CD8-positive, alpha-beta memory T cell (primary cell): ENCODE data around the gene MADCAM1. TPM values are rescaled to one million over a fixed set of nuclear protein-coding genes. Genes with fewer than 3 reads are reported as not detected.
A peak's percentile ranks its signal among the peaks of the same experiment; 100 is the strongest.

Experiments
- CTCF ChIA-PET: fragments of 350-600 bp; sonication (Branson Sonifier 250); formaldehyde crosslinking; loops from one replicate; lab custom pipeline; 2021; ENCODE audit warnings: antibody characterized with exemption; lab: Charles Lee
- POLR2A ChIA-PET: fragments of 350-600 bp; sonication (Branson Sonifier 250); formaldehyde crosslinking; loops from one replicate; lab custom pipeline; 2021; ENCODE audit warnings: antibody characterized with exemption; lab: Charles Lee
- DNase-seq, 5 donors: peaks; one replicate each; pipeline versions ENCODE4 v3.0.0 to v3.0.0-alpha.2; 2020 to 2022; ENCODE audit warnings: mixed read lengths in 1 of 5
- H3K27ac ChIP-seq: one replicate; pipeline ENCODE4 v1.7.0; 2013; ENCODE audit warnings: low read depth, mild to moderate bottlenecking, low read length, moderate library complexity
- H3K27me3 ChIP-seq: 2 replicates; pipeline ENCODE4 v1.7.0; 2013; ENCODE audit warnings: low read length, mild to moderate bottlenecking; ENCODE audit not compliant: insufficient read depth, poor library complexity, severe bottlenecking
- H3K36me3 ChIP-seq: 2 replicates; pipeline ENCODE4 v1.7.0; 2013; ENCODE audit warnings: mild to moderate bottlenecking, low read length, moderate library complexity; ENCODE audit not compliant: insufficient read depth
- H3K4me1 ChIP-seq: 2 replicates; pipeline ENCODE4 v1.7.0; 2013; ENCODE audit warnings: mild to moderate bottlenecking, low read length, moderate library complexity; ENCODE audit not compliant: insufficient read depth
- H3K4me3 ChIP-seq: 2 replicates; pipeline ENCODE4 v1.7.0; 2013; ENCODE audit warnings: mild to moderate bottlenecking, low read length
- H3K9me3 ChIP-seq: 2 replicates; pipeline ENCODE4 v1.7.0; 2013; ENCODE audit warnings: mild to moderate bottlenecking, low read length
- H3K27ac Mint-ChIP-seq, 8 donors: one replicate each; pipeline ENCODE4 v1.8.0; 2020 to 2021; ENCODE audit warnings: mixed read lengths in 8 of 8, mild to moderate bottlenecking in 6 of 8, inconsistent platforms in 3 of 8, moderate library complexity in 3 of 8
- H3K27me3 Mint-ChIP-seq, 2 donors: one replicate each; pipeline ENCODE4 v1.8.0; 2020 to 2021; ENCODE audit warnings: mixed read lengths in 2 of 2, mild to moderate bottlenecking in 1 of 2, moderate library complexity in 1 of 2
- H3K36me3 Mint-ChIP-seq, 3 donors: one replicate each; pipeline ENCODE4 v1.8.0; 2020 to 2021; ENCODE audit warnings: mixed read lengths in 3 of 3, inconsistent platforms in 1 of 3, mild to moderate bottlenecking in 1 of 3
- H3K4me1 Mint-ChIP-seq, 3 donors: one replicate each; pipeline ENCODE4 v1.8.0; 2020 to 2021; ENCODE audit warnings: mixed read lengths in 3 of 3, inconsistent platforms in 1 of 3, mild to moderate bottlenecking in 1 of 3
- H3K4me3 Mint-ChIP-seq, 7 donors: one replicate each; pipeline ENCODE4 v1.8.0; 2020 to 2021; ENCODE audit warnings: mixed read lengths in 7 of 7, mild to moderate bottlenecking in 6 of 7, moderate library complexity in 4 of 7, inconsistent platforms in 2 of 7
- H3K9me3 Mint-ChIP-seq, 5 donors: one replicate each; pipeline ENCODE4 v1.8.0; 2020 to 2022; ENCODE audit warnings: mixed read lengths in 5 of 5, mild to moderate bottlenecking in 3 of 5, moderate library complexity in 2 of 5, inconsistent platforms in 1 of 5
- polyA plus RNA-seq: library from polyadenylated mRNA; unstranded; fragments of 300-500 nt; fragmentation: Illumina TruSeq; gene quantifications from one replicate; pipeline ENCODE4 v1.2.3, GENCODE V29; 2021
- total RNA-seq, 2 experiments: library from RNA; stranded (reverse); gene quantifications; one replicate each; pipeline ENCODE4 v1.2.3, GENCODE V29; 2021

MADCAM1 gene
- total and polyA plus RNA-seq, 3 experiments from 2014 or later: 0.12 to 0.44 (median 0.33) TPM

GRCh38 chr19:501646-502045 is 5.4 kb downstream of the MADCAM1 start:
- ChIA-PET POLR2A (no interaction called here), CTCF (no interaction called here)
- Mint-ChIP-seq H3K27me3 (peaks cover 6 to 11% of the 10 kb centered on the region in 2 donors), H3K27ac (no peak overlapping the region), H3K36me3 (no peaks in the 10 kb centered on the region), H3K4me3 (no peak overlapping the region), H3K4me1 (peaks cover 9 to 19% (median 10%) of the 10 kb centered on the region in 3 donors), H3K9me3 (no peaks in the 10 kb centered on the region)
- no peak for DNase-seq
- Histone ChIP-seq H3K27ac (no peak overlapping the region), H3K36me3 (no peaks in the 10 kb centered on the region), H3K9me3 (no peaks in the 10 kb centered on the region), H3K4me3 (no peak overlapping the region), H3K4me1 (peaks cover 10% of the 10 kb centered on the region), H3K27me3 (peaks cover 10% of the 10 kb centered on the region)

- Histone ChIP-seq H3K27ac (no peak overlapping the region), H3K4me3 (no peak overlapping the region), H3K4me1 (peaks cover 29% of the 10 kb centered on the region), H3K36me3 (no peaks in the 10 kb centered on the region), H3K9me3 (no peaks in the 10 kb centered on the region), H3K27me3 (no peaks in the 10 kb centered on the region)
- Mint-ChIP-seq H3K4me3 (no peak overlapping the region), H3K9me3 (no peaks in the 10 kb centered on the region), H3K27me3 (peaks cover 0 to under 1% of the 10 kb centered on the region in 2 donors), H3K4me1 (peaks cover 21 to 29% (median 26%) of the 10 kb centered on the region in 3 donors), H3K36me3 (peaks cover 0 to 7% (median 0%) of the 10 kb centered on the region in 3 donors), H3K27ac (no peak overlapping the region)
- POLR2A ChIA-PET: no interaction called here
- CTCF ChIA-PET: interaction anchor here (1.0 to 2.4 kb wide), 3 partner anchors 14 to 80 kb away, joined by 3 to 8 read pairs (median 4); no protein-coding TSS in a partner anchor
- no peak for DNase-seq
Observed at GRCh38 chr19:504616-505015, 8.3 kb downstream of the MADCAM1 start.

GRCh38 chr19:506404-507285 is 10.4 kb downstream of the MADCAM1 start:
- Histone ChIP-seq H3K27me3 (no peaks in the 10 kb centered on the region), H3K4me1 (peaks cover 45% of the 10 kb centered on the region), H3K4me3 (peak overlapping the region; percentile 96), H3K27ac (peak overlapping the region; percentile 85), H3K36me3 (no peaks in the 10 kb centered on the region), H3K9me3 (no peaks in the 10 kb centered on the region)
- ChIA-PET CTCF (interaction anchor here (0.6 to 2.1 kb wide), 15 partner anchors 8 to 211 kb away, joined by 3 to 25 read pairs (median 4); partner anchors contain the start of gene CDC34), POLR2A (interaction anchor here (0.7 to 2.2 kb wide), 8 partner anchors 9 to 433 kb away, joined by 3 to 26 read pairs (median 4); partner anchors contain the start of genes BSG and GZMM)
- Mint-ChIP-seq H3K4me1 (peaks cover 32 to 45% (median 40%) of the 10 kb centered on the region in 3 donors), H3K27ac (peak overlapping the region; percentile 91 to 100 (median 100)), H3K4me3 (peak overlapping the region; percentile 88 to 99 (median 93)), H3K27me3 (no peaks in the 10 kb centered on the region), H3K36me3 (peaks cover 0 to 9% (median 2%) of the 10 kb centered on the region in 3 donors), H3K9me3 (no peaks in the 10 kb centered on the region)
- peak; percentile 90 to 98 (median 97) for DNase-seq

- no peaks in the 10 kb centered on the region for H3K9me3 ChIP-seq
- Mint-ChIP-seq H3K4me1 (peaks cover 33 to 54% (median 46%) of the 10 kb centered on the region in 3 donors), H3K27ac (peak within 1 kb of the TSS; percentile 91 to 100 (median 100)), H3K27me3 (peaks cover 0 to 1% of the 10 kb centered on the region in 2 donors), H3K9me3 (no peaks in the 10 kb centered on the region), H3K36me3 (peaks cover 0 to 9% (median 2%) of the 10 kb centered on the region in 3 donors), H3K4me3 (peak within 1 kb of the TSS; percentile 88 to 99 (median 93))
- peak within 1 kb of the TSS; percentile 85 for H3K27ac ChIP-seq
- peak; percentile 66 to 95 (median 80) for DNase-seq
- peak within 1 kb of the TSS; percentile 96 for H3K4me3 ChIP-seq
- H3K27me3 ChIP-seq: no peaks in the 10 kb centered on the region
- ChIA-PET POLR2A (interaction anchor here (1.1 to 2.2 kb wide), 7 partner anchors 10 to 164 kb away, joined by 3 to 26 read pairs (median 4); partner anchors contain the start of genes BSG and GZMM), CTCF (interaction anchor here (0.6 to 2.1 kb wide), 13 partner anchors 7 to 212 kb away, joined by 3 to 25 read pairs (median 5); partner anchors contain the start of gene CDC34)
- peaks cover 54% of the 10 kb centered on the region for H3K4me1 ChIP-seq
- H3K36me3 ChIP-seq: no peaks in the 10 kb centered on the region
Observed at GRCh38 chr19:507286-508203, 11.3 kb downstream of the MADCAM1 start, which contains the start of gene TPGS1. Gene TPGS1, plus strand, starts transcription at chr19:507497. Its CDS starts 10 bp downstream, at chr19:507507.

GRCh38 chr19:508204-509150 is 12.2 kb downstream of the MADCAM1 start:
- Histone ChIP-seq H3K4me1 (peaks cover 57% of the 10 kb centered on the region), H3K4me3 (peak overlapping the region; percentile 96), H3K9me3 (no peaks in the 10 kb centered on the region), H3K27ac (peak overlapping the region; percentile 85), H3K27me3 (no peaks in the 10 kb centered on the region), H3K36me3 (no peaks in the 10 kb centered on the region)
- ChIA-PET CTCF (no interaction called here), POLR2A (interaction anchor here (2.2 kb wide), 1 partner anchor 20 kb away, joined by 26 read pairs; no protein-coding TSS in a partner anchor)
- Mint-ChIP-seq H3K9me3 (no peaks in the 10 kb centered on the region), H3K36me3 (peaks cover 0 to 9% (median 2%) of the 10 kb centered on the region in 3 donors), H3K4me1 (peaks cover 33 to 57% (median 48%) of the 10 kb centered on the region in 3 donors), H3K27me3 (peaks cover 0 to 1% of the 10 kb centered on the region in 2 donors), H3K4me3 (peak overlapping the region; percentile 88 to 99 (median 93)), H3K27ac (peak overlapping the region in 7 of 8 donors; percentile 80 to 94 (median 91))
- no peak for DNase-seq

- ChIA-PET CTCF (interaction anchor here (0.5 to 4.7 kb wide), 28 partner anchors 8 to 767 kb away, joined by 3 to 55 read pairs (median 4); partner anchors contain the start of genes BSG, CDC34, GZMM and MADCAM1), POLR2A (interaction anchor here (0.6 to 2.6 kb wide), 7 partner anchors 11 to 758 kb away, joined by 3 to 18 read pairs (median 4); partner anchors contain the start of genes CDC34 and CIRBP)
- H3K4me1 ChIP-seq: peaks cover 55% of the 10 kb centered on the region
- Mint-ChIP-seq H3K27me3 (peaks cover 0 to 1% of the 10 kb centered on the region in 2 donors), H3K36me3 (peaks cover 0 to 14% (median 7%) of the 10 kb centered on the region in 3 donors), H3K27ac (peak overlapping the region; percentile 95 to 100 (median 100)), H3K4me3 (peak overlapping the region; percentile 83 to 95 (median 90)), H3K9me3 (no peaks in the 10 kb centered on the region), H3K4me1 (peaks cover 36 to 61% (median 55%) of the 10 kb centered on the region in 3 donors)
- no peaks in the 10 kb centered on the region for H3K9me3 ChIP-seq
- peak overlapping the region; percentile 97 for H3K27ac ChIP-seq
- DNase-seq: peak; percentile 87 to 95 (median 90)
- H3K27me3 ChIP-seq: no peaks in the 10 kb centered on the region
- peak overlapping the region; percentile 84 for H3K4me3 ChIP-seq
- H3K36me3 ChIP-seq: no peaks in the 10 kb centered on the region
Observed at GRCh38 chr19:510606-511100, 14.4 kb downstream of the MADCAM1 start.
